LoVo (cell line): ENCODE results near the gene MYH13.

Experiments
- DNase-seq: peaks from one replicate; pipeline ENCODE4 v3.0.0-alpha.2; 2016; ENCODE audit warnings: low spot score

MYH13 gene

DNA sequence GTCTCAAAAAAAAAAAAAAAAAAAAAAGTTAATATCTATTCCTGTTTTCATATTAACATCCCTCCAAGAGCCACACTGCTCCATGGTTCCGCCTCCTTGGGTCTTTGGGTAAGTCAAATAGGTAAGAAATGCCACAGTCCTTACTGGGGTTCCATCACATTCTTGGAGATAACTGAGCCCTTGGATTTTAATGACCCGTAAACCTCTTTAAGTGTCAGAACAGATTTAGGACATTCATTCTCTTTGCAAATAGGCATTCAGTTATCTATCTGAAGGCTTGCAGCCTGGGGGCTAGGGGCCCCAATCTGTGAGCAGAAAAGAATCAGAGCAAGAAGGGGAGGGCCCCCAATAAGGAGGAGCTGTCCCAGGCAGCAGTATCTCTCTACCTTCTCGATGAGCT, 28.0 kb downstream of the MYH13 start:
- DNase-seq, result no peak

- no peak for DNase-seq
Observed at GRCh38 chr17:10339051-10339450, 33.8 kb downstream of the MYH13 start.

DNA sequence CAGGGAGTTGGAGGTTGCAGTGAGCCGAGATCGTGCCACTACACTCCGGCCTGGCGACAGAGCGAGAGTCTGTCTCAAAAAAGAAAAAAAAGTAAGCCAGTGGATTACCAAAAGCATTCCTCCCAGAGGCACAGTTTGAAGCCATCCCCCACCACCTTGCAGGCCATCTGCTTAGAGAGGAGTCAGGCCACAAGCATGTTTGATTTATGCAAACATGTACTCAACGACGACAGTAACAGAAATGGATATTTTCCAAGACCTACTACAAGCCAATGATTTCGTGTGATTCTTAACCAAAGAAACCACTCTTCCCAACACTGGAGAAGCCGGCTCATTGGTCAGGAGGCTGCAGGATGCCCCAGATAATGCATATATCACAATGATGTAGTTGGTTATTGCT, 34.8 kb downstream of the MYH13 start:
- no peak for DNase-seq

DNA sequence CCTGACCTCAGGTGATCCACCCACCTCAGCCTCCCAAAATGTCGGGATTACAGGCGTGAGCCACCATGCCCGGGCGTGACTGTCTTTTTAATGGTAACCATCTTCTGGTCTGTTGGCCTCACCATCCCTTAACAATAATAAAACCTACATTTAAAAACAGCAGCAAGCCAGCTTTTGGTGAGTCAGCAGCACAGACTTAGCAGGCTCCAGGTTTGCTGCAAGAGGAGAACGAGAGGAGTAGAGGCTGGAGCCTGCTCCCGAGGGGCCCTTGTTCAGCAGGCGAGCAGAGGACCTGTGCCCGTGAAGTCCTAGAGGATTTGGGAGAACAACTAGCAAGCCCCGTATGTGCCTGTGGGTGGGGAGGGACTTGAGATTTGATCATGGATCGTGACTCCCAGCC, 35.7 kb downstream of the MYH13 start:
- DNase-seq, result no peak

DNA sequence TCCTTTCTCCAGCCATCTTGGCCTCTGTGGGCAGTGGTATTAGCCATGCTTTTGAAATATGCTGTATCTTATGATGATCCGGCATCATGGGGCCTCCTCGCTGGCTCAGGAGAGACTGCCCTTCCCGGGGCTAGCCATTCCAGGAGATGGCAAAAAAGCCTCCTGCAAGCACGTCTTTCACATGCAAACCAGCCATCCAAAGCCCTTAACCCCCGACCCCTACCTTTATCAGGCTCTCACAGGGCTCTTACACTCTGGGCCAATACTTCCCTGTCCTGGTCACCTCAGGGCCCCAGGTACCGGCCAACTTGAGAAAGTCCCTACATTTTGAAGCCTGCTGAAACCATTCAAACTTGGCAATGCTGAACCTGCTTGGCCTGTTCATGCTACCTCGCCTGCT, 36.4 kb downstream of the MYH13 start:
- no peak for DNase-seq

DNA sequence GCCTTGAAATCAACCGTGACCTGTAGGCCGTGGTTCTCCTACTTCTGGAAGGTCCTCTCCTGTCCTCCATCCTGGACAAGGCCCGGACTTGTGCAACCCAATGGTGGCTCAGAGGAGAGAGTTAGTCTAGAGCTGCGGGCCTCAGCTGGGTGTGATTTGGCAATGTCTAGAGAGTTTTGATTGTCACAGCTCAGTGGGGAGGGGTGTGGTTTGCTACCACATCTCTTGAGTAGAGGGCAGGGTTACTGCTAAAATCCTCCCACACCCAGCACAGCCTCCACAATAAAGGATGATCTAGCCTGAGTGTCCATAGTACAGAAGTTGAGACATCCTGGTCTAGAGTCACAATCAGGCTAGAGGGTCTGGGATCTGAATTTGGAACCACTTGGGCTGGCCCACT, 40.3 kb downstream of the MYH13 start:
- DNase-seq, result no peak

DNA sequence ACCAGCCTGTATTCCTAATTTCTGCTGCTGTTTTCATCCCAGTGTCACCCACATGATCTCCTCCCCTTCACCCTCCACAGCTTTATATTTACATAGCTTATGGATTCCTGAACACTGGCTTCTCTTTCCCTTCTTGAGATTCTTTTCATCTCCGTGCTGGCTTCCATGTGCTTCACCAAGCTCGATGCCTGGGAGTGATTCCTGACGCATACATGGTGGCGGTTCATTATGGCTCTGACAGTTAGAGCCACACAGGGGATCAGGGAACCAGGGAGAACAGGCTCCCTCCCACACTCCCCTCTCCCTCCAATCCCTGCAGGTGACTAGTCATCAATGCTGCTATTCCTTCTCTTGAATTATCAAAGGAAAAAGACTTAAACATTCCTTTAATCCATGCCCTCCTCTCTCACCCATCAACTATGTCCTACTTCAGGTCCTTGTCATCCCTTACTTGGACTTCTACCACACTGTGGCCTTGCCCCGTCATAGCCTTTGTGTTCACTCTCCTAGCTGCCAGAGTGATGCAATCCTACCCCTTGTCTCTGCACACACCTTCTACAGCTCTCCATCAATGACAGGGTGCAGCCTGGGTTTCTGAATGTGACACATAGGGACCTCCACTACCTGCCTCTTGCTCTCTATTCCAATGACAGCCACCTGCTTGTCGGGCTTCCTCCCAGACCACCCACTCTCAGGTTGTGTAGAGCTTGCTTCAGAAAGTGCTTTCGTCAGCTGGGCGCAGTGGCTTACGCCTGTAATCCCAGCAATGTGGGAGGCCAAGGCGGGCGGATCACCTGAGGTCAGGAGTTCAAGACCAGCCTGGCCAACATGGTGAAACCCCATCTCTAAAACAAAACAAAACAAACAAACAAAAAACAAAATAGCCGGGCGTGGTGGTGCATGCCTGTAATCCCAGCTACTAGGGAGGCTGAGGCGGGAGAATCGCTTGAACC, 43.6 kb downstream of the MYH13 start:
- DNase-seq, result no peak

DNA sequence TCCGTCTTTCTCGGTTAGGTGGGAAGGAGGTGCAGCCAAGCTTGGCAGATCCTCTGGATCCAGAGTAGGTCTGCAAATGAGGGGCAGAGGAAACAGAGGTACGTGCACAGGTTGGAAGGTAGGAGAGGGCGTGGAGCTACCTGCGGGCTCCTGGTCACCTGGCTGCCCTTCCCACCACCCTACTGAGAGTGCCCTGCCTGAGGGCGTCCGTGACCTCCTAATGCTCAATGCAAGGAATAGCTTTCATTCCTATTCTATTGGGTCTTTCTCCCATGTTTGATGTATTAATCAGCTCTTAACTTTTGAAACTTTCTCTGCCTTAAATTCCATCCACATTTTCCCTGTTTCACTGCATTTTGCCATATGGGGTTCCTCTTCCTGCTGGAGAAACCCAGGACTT, 44.6 kb downstream of the MYH13 start:
- no peak for DNase-seq

DNA sequence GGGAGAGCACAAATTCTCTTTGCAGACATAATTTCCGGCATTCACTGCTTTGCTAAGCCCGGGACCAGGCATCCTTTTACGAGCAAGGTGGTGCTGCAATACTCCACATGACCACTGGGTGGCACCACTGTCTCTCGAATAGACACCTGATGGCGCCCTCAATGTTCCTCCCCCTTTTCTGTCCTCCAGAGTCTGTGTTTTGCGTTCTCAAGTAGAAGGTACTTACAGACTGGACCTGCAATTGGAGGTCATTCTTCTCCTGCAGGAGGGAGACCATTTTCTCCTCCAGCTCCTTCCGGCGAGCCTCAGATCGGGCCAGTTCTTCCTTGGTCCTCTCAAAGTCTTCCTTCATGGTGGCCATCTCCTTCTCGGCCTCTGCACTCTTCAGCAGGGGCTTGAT, 45.2 kb downstream of the MYH13 start:
- DNase-seq, result peak; percentile 72

GRCh38 chr17:10325031-10325695, 47.6 kb downstream of the MYH13 start:
- DNase-seq, result no peak

GRCh38 chr17:10323812-10324610, 48.8 kb downstream of the MYH13 start:
- no peak for DNase-seq

GRCh38 chr17:10318535-10318934, 54.3 kb downstream of the MYH13 start:
- DNase-seq, result no peak

- no peak for DNase-seq
Observed at GRCh38 chr17:10317543-10317834, 55.3 kb downstream of the MYH13 start.

DNA sequence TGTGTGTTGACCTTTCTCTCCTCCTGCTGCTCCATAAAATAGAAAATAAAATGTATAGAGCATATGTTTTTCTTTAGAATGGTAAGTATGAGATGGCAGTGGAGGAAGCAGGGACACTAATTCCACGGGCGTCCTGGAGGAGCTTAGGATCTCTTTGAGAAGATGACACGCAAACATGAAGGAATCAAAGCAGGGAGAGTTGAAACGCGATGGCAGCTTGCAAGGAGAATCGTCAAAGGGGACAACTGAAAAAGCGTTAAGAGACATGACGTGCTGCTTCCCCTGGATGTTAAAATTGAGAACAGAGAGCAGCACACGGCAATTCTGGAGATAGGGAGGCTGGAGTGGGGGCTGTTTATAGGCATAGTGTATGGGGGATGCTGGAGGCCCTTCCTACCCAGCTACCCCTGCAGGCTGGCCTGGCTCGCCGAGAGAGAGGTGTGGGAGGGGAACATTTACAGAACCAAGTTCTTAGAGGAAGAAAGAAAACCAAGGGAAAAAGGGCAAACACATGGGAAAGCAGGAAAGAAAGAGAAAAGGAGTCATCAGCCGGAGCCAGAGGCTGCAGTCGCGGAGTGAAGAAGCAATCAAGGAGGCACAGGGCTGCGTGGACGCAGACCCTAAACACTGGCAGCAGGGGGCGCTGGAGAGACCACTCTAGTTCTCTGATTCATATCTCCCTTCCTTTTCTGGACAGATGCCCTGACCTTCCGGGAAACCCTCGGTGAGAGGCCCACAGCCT, 55.8 kb downstream of the MYH13 start:
- peak; percentile 28 for DNase-seq

- no peak for DNase-seq
Observed at GRCh38 chr17:10314329-10314728, 58.5 kb downstream of the MYH13 start.

DNA sequence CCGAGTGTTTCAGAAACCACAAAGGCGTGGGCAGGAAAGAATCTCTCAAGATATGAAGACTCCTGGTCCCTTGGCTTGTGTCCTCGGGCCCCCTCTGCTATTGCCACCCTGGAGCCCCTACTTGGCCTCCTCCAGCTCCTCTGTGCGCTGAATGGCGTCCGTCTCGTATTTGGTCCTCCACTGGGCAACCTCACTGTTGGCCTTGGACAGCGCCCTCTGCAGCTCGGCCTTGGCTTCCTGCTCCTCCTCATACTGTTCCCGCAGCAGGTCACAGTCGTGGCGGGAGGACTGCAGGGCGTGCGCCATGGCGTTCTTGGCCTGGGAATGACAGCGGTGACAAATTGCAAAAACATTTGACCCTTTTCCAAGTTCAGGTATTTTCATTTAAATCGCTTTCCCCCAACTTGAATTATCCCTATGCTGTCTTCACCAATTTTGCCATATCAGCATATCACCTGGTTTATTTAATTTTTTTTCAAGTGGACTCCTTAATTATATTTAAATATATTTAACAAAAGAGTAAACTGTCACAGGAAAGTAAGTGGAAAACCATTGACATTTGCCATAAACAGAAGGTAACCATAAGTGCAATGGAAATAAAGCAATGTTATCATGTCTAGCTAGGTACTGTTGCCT, 59.7 kb downstream of the MYH13 start:
- no peak for DNase-seq

DNA sequence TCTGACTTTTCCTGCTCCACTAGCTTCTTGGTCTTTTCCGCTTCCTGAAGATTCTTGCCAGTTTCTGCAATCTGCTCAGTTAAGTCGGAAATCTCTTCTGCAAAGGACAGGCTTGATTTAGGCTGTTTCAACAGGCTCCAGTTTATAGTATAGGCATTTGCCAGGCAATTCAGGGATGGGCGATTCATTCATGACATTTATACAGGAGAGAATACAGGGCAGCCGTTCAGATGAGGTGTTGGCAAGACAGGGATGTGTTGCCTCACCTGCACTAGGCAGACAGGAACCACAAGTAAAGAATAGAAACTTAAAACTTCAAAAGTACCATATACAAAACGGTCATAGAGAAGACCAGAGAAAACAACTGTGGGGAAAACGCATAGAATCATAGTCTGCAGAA, 61.7 kb downstream of the MYH13 start:
- no peak for DNase-seq

DNA sequence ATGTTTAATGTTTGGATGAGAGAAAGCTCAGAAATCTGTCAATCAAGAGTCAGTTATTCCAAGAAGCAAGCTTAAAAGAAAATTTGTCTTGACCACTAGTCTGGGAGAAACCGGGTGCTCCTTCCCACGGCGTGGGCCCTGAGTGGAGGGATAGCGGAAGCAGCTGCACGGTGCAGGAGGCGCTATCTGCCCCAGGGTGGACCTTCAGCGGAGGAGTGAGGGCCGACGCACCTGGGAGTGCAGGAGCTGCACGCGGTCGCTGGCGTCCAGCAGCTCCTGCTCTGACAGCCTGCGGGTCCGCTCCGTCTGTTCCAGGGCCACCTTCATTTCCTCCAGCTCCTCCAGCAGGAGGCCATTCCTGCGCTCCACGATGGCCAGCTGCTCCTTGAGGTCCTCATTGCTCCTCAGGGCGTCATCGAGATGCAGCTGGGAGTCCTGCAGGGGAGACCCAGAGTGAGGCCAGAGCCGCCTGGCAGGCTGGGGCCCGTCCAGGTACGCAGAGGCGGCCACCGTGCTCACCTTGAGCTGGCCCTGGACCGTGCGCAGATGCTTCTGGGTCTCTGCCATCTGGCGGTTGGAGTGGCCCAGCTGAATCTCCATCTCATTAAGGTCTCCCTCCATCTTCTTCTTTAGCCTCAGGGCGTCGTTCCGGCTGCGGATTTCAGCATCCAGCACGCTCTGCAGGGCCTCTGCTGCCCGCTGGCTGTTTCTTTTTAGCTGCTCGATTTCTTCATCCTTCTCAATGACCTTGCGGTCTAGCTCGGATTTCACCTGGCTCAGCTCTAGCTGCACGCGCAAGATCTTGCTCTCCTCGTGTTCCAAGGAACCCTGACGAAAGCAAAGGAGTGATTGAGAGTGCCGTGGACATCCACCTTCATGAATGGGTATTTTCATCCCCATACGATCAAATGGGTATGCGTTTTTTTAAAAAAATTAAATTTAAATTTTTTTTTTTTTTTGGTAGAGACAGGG, 63.5 kb downstream of the MYH13 start:
- no peak for DNase-seq

- DNase-seq, result no peak
Observed at GRCh38 chr17:10306585-10306984, 66.2 kb downstream of the MYH13 start.

DNA sequence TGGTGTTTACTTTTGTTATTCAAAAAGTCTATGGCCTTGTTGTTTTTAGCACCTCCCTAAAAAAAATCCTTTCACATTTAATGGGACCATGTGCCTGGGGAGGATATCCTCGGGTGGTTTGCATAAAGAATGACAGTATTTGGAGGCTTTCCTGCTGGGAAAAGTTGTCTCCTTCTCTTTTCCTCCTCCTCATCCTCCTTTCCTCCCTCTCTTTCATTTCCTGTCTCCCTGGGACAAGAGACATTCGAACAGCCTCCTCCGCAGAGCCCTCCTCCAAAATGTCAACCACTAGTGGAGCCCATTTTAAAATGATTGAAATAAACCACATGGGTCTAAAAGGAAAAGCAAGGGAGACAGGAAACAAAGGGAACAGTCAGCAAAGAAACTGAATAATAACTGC, 67.4 kb downstream of the MYH13 start:
- DNase-seq, result no peak
